ENCODE results near the gene YJU2. TPM values are rescaled to one million over a fixed set of nuclear protein-coding genes. Genes with fewer than 3 reads are reported as not detected.
"Not testable (repeated sequence)": the region's sequence is repeated elsewhere in the genome, so short reads cannot be mapped to it uniquely, and the experiment has no call there.

Gene YJU2
- total and polyA plus RNA-seq, 11 donors: 7.6 to 26.7 (median 12.7) TPM

DNA sequence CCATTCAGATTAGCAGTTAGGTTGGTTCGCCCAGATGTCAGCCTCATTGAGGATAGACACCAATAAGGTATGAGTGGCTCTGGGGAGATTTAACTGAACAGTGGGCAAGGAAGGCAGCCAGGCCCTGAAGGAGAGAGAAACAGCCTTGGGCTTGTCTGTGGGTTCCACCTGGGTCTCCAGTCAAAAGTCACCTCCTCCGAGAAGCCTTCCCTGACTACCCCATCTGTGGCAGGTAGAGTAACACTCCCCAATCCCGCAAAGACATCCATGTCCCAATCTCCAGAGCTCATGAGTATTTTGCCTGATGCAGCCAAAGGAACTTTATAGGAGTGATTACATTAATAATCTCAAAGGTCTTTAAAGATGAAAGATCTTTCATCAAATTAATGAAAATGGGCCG lies 8.0 kb upstream of the YJU2 start:
- Histone ChIP-seq H3K4me1 (peaks cover 0 to 4% (median 0%) of the 10 kb centered on the region in 12 donors), H3K27ac (no peak overlapping the region), H3K27me3 (peaks cover 0 to 9% (median 0%) of the 10 kb centered on the region in 9 donors), H3K4me3 (no peak overlapping the region), H3K9me3 (peaks cover 0 to 17% (median 0%) of the 10 kb centered on the region in 12 donors), H3K36me3 (no peaks in the 10 kb centered on the region)
- WGBS, 4 donors: 85 to 93% (median 90%) methylated on average over 4 of the region's 4 CpGs
- no peak for ATAC-seq
- TF ChIP-seq POLR2A (IDR thresholded peaks at IDR 0.05): no peak
- TF ChIP-seq, protein P1, sequence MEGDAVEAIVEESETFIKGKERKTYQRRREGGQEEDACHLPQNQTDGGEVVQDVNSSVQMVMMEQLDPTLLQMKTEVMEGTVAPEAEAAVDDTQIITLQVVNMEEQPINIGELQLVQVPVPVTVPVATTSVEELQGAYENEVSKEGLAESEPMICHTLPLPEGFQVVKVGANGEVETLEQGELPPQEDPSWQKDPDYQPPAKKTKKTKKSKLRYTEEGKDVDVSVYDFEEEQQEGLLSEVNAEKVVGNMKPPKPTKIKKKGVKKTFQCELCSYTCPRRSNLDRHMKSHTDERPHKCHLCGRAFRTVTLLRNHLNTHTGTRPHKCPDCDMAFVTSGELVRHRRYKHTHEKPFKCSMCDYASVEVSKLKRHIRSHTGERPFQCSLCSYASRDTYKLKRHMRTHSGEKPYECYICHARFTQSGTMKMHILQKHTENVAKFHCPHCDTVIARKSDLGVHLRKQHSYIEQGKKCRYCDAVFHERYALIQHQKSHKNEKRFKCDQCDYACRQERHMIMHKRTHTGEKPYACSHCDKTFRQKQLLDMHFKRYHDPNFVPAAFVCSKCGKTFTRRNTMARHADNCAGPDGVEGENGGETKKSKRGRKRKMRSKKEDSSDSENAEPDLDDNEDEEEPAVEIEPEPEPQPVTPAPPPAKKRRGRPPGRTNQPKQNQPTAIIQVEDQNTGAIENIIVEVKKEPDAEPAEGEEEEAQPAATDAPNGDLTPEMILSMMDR (IDR thresholded peaks at IDR 0.05): no peak
- intact Hi-C loops (cut with DNase I): no loop called here
- no peak for DNase-seq

- 71 to 76% (median 73%) methylated on average over 5 of the region's 5 CpGs for WGBS, 4 donors
- DNase-seq (no peak), ATAC-seq (no peak)
- H3K4me3 ChIP-seq: no peak overlapping the region
- no peaks in the 10 kb centered on the region for H3K27me3 ChIP-seq
- TF ChIP-seq POLR2A (IDR thresholded peaks at IDR 0.05): no peak
- TF ChIP-seq, protein P1 (IDR thresholded peaks at IDR 0.05): no peak
- intact Hi-C loops (cut with DNase I): no loop called here
- H3K9me3 ChIP-seq: peaks cover 0 to 17% (median 0%) of the 10 kb centered on the region in 12 donors
- no peaks in the 10 kb centered on the region for H3K36me3 ChIP-seq
- H3K4me1 ChIP-seq: peaks cover 0 to 10% (median 3%) of the 10 kb centered on the region in 12 donors
- peak overlapping the region in 4 of 12 donors; percentile 15 to 67 (median 33) for H3K27ac ChIP-seq
These were observed 5.0 kb upstream of the YJU2 start for GRCh38 chr19:4241824-4242430.

DNA sequence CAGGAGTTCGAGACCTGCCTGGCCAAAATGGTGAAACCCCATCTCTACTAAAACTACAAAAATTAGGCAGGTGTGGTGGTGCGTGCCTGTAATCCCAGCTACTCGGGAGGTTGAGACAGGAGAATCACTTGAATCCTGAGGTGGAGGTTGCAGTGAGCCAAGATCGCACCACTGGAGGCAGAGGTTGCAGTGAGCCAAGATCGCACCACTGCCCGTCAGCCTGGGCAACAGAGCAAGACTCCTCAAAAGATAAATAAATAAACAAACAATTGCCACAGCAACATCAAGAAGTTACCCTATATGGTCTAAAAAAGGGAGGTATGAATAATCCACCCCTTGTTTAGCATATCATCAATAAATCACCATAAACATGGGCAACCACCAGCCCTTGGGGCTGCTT lies 942 bp upstream of the YJU2 start:
- intact Hi-C loops (cut with DNase I): loop anchor here in 2 of 10 donors (2.0 to 5.0 kb wide), 2 partner anchors 96 to 155 kb away; partner anchors contain the start of genes SH3GL1 (in 2 of the 2) and MPND (in 1 of the 2)
- H3K27ac ChIP-seq: peak overlapping the region in 1 of 12 donors; percentile 93
- H3K4me3 ChIP-seq, DNase-seq, H3K27me3 ChIP-seq, ATAC-seq: not testable (repeated sequence)
- H3K9me3 ChIP-seq: peaks cover 0 to 17% (median 0%) of the 10 kb centered on the region in 12 donors
- H3K36me3 ChIP-seq: peaks cover 2 to 26% (median 19%) of the 10 kb centered on the region in 9 donors
- peaks cover 0 to 18% (median 7%) of the 10 kb centered on the region in 12 donors for H3K4me1 ChIP-seq
- 95 to 99% (median 98%) methylated on average over 6 of the region's 6 CpGs for WGBS, 4 donors

GRCh38 chr19:4256563-4256962 lies 9.7 kb downstream of the YJU2 start:
- ATAC-seq: no peak
- DNase-seq: no peak
- H3K36me3 ChIP-seq: peaks cover 3 to 98% (median 93%) of the 10 kb centered on the region in 9 donors
- TF ChIP-seq, protein P1 (IDR thresholded peaks at IDR 0.05): no peak
- TF ChIP-seq POLR2A (IDR thresholded peaks at IDR 0.05): no peak
- no peak overlapping the region for H3K4me3 ChIP-seq
- H3K27ac ChIP-seq: no peak overlapping the region
- 98 to 100% (median 99%) methylated on average over 3 to 4 of the region's 4 CpGs for WGBS, 4 donors
- intact Hi-C loops (cut with DNase I): no loop called here
- H3K27me3 ChIP-seq: no peaks in the 10 kb centered on the region
- no peaks in the 10 kb centered on the region for H3K4me1 ChIP-seq
- peaks cover 0 to 17% (median 3%) of the 10 kb centered on the region in 12 donors for H3K9me3 ChIP-seq
